ENCODE data around the gene MARK1. TPM values are rescaled to one million over a fixed set of nuclear protein-coding genes. Genes with fewer than 3 reads are reported as not detected.

MARK1 gene
- total and polyA plus RNA-seq, 9 of the 15 experiments (the other 6 are each of a cell fraction or from before 2014, with no cell fraction given), result not detected

DNA sequence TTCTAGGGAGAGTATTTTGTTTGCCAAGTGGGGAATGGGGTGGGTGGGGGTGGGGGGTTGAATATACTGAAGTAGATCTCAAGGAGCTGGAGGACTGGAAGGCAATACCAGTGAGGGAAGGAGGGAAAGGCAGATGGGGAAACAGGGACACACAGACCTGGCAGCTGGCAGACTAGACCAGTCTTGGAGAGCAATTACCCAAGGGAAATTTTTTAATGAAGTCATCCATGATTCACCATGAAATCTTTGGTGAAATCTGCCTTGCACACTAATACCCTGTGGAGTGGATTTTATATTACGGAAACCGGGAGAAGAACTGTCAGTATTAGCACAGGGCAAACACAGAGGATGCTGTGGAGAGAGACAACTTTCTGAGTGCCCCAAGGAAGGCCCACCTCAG, 29.7 kb upstream of the MARK1 start:
- Histone ChIP-seq H3K9me1 (ENCODE audit: control insufficient read depth, insufficient read depth, low read length) (no peaks in the 10 kb centered on the region), H3K9me3 (replicated peaks; ENCODE audit: control insufficient read depth, insufficient read depth, low read depth, low read length) (no peaks in the 10 kb centered on the region), H3K4me1 (replicated peaks in 1 of 2; ENCODE audit: control insufficient read depth in 2 of 2, insufficient read depth in 2 of 2, low read length in 2 of 2) (no peaks in the 10 kb centered on the region), H3K79me2 (ENCODE audit: control insufficient read depth, insufficient read depth, low read length) (no peaks in the 10 kb centered on the region), H3K27me3 (ENCODE audit: control insufficient read depth in 2 of 2, insufficient read depth in 2 of 2, low read length in 2 of 2) (peaks cover 0 to 2% of the 10 kb centered on the region in 2 experiments; a peak in 1 of 5 replicates), H3K9ac (ENCODE audit: insufficient read depth in 1 of 2, low read depth in 2 of 2, low read length in 2 of 2) (no peak overlapping the region), H4K20me1 (replicated peaks; ENCODE audit: control insufficient read depth, insufficient read depth, low read length) (0 out of 2 replicates have a peak, but pooled peaks cover 4% of the 10 kb centered on the region), H3K36me3 (ENCODE audit: control insufficient read depth, insufficient read depth, low read length) (no peaks in the 10 kb centered on the region), H3K4me3 (no peak overlapping the region), H3K27ac (ENCODE audit: extremely low read depth, low read depth, low read length) (no peak overlapping the region), H3K4me2 (ENCODE audit: insufficient read depth, low read length) (no peak overlapping the region), H2AFZ (ENCODE audit: low read depth, low read length) (no peak overlapping the region)
- in situ Hi-C loops (cut with MboI), result no loop called here
- intact Hi-C loops (cut with micrococcal nuclease), result no loop called here
- no peak for FAIRE-seq
- no peak for DNase-seq (ENCODE audit: extremely low read depth in 1 of 4, low spot score in 3 of 4)
- 3% methylated on average over 2 of the region's 2 CpGs for WGBS (ENCODE audit: insufficient coverage, low coverage, missing lambda C conversion rate)
- ChIA-PET CTCF (ENCODE audit: low intra/inter-chr PET ratio) (no interaction called here), POLR2A (no interaction called here)
- ATAC-seq, result no peak
- TF ChIP-seq, protein P1, sequence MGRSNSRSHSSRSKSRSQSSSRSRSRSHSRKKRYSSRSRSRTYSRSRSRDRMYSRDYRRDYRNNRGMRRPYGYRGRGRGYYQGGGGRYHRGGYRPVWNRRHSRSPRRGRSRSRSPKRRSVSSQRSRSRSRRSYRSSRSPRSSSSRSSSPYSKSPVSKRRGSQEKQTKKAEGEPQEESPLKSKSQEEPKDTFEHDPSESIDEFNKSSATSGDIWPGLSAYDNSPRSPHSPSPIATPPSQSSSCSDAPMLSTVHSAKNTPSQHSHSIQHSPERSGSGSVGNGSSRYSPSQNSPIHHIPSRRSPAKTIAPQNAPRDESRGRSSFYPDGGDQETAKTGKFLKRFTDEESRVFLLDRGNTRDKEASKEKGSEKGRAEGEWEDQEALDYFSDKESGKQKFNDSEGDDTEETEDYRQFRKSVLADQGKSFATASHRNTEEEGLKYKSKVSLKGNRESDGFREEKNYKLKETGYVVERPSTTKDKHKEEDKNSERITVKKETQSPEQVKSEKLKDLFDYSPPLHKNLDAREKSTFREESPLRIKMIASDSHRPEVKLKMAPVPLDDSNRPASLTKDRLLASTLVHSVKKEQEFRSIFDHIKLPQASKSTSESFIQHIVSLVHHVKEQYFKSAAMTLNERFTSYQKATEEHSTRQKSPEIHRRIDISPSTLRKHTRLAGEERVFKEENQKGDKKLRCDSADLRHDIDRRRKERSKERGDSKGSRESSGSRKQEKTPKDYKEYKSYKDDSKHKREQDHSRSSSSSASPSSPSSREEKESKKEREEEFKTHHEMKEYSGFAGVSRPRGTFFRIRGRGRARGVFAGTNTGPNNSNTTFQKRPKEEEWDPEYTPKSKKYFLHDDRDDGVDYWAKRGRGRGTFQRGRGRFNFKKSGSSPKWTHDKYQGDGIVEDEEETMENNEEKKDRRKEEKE (IDR thresholded peaks at IDR 0.05; ENCODE audit: borderline replicate concordance in 1 of 2, control insufficient read depth in 1 of 2, low read depth in 2 of 2, low read length in 1 of 2), result no peak
- no peak for TF ChIP-seq STAT5A (IDR thresholded peaks at IDR 0.05; ENCODE audit: borderline replicate concordance, low read length)
- no peak for TF ChIP-seq SMAD2 (IDR thresholded peaks at IDR 0.05; ENCODE audit: low read depth, low read length)
- TF ChIP-seq PML (IDR thresholded peaks at IDR 0.05; ENCODE audit: low read length), result no peak
- no peak for TF ChIP-seq DIDO1 (tag; IDR thresholded peaks at IDR 0.05; ENCODE audit: low read depth)
- no peak for TF ChIP-seq SMARCE1 (IDR thresholded peaks at IDR 0.05)
- TF ChIP-seq, protein P2, sequence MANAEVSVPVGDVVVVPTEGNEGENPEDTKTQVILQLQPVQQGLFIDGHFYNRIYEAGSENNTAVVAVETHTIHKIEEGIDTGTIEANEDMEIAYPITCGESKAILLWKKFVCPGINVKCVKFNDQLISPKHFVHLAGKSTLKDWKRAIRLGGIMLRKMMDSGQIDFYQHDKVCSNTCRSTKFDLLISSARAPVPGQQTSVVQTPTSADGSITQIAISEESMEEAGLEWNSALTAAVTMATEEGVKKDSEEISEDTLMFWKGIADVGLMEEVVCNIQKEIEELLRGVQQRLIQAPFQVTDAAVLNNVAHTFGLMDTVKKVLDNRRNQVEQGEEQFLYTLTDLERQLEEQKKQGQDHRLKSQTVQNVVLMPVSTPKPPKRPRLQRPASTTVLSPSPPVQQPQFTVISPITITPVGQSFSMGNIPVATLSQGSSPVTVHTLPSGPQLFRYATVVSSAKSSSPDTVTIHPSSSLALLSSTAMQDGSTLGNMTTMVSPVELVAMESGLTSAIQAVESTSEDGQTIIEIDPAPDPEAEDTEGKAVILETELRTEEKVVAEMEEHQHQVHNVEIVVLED (CRISPR knock-in tag; IDR thresholded peaks at IDR 0.05), result no peak
- no TSS peak for BruUV-seq (replicated peaks)

Data from K562 (cell line).